IMR-90 (cell line): ENCODE results near the gene PCBP4.

Experiments
- CHD1 ChIP-seq: IDR thresholded peaks from 2 replicates; pipeline ENCODE4 v1.6.1; 2012; ENCODE audit warnings: low read depth, low read length, improper control_type of control experiment
- MAFK ChIP-seq: IDR thresholded peaks from 2 replicates; pipeline ENCODE4 v1.6.1; 2012; ENCODE audit warnings: low read depth, low read length, improper control_type of control experiment
- MAZ ChIP-seq: IDR thresholded peaks from 2 replicates; pipeline ENCODE4 v1.6.1; 2012; ENCODE audit warnings: low read depth, mild to moderate bottlenecking, low read length, improper control_type of control experiment, moderate library complexity, borderline replicate concordance
- POLR2A ChIP-seq: IDR thresholded peaks from 2 replicates; pipeline ENCODE4 v1.6.1; 2012; ENCODE audit warnings: mild to moderate bottlenecking, low read depth, low read length
- RAD21 ChIP-seq: IDR thresholded peaks from 2 replicates; pipeline ENCODE4 v1.6.1; 2012; ENCODE audit warnings: low read length, improper control_type of control experiment
- RCOR1 ChIP-seq: IDR thresholded peaks from 2 replicates; pipeline ENCODE4 v1.6.1; 2012; ENCODE audit warnings: mild to moderate bottlenecking, low read length, improper control_type of control experiment; ENCODE audit not compliant: insufficient replicate concordance
- TF ChIP-seq, protein P1 (sequence below): conservative IDR thresholded peaks from 2 replicates; pipeline ENCODE4 v1.5.1; 2012; ENCODE audit warnings: mild to moderate bottlenecking, low read depth, low read length, improper control_type of control experiment

- TF ChIP-seq, protein P1, sequence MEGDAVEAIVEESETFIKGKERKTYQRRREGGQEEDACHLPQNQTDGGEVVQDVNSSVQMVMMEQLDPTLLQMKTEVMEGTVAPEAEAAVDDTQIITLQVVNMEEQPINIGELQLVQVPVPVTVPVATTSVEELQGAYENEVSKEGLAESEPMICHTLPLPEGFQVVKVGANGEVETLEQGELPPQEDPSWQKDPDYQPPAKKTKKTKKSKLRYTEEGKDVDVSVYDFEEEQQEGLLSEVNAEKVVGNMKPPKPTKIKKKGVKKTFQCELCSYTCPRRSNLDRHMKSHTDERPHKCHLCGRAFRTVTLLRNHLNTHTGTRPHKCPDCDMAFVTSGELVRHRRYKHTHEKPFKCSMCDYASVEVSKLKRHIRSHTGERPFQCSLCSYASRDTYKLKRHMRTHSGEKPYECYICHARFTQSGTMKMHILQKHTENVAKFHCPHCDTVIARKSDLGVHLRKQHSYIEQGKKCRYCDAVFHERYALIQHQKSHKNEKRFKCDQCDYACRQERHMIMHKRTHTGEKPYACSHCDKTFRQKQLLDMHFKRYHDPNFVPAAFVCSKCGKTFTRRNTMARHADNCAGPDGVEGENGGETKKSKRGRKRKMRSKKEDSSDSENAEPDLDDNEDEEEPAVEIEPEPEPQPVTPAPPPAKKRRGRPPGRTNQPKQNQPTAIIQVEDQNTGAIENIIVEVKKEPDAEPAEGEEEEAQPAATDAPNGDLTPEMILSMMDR = no peak
- TF ChIP-seq POLR2A = no peak
- no peak for TF ChIP-seq MAFK
- peak; percentile 52 for TF ChIP-seq RCOR1
- peak; percentile 82 for TF ChIP-seq MAZ
- TF ChIP-seq CHD1 = no peak
- TF ChIP-seq RAD21 = peak; percentile 17; the same call in 1 of the 2 replicates
Measured at GRCh38 chr3:52005571-52005986, 38.3 kb upstream of the PCBP4 start.
